K562 (cell line): Measurements from ENCODE around the gene NAV2.

ENCODE experiments used
- CTCF ChIP-seq, 3 experiments: IDR thresholded peaks in 2 of 3; conservative IDR thresholded peaks in 1 of 3; 2 replicates each; pipeline ENCODE4 v1.5.1; 2011 to 2012; ENCODE audit warnings: low read length in 3 of 3, mild to moderate bottlenecking in 3 of 3, control low read depth in 2 of 3, improper control_type of control experiment in 1 of 3, inconsistent platforms in 1 of 3, low read depth in 1 of 3, mixed read lengths in 1 of 3, moderate library complexity in 1 of 3; ENCODE audit not compliant: insufficient read depth in 2 of 3
- NR2C2 ChIP-seq, 2 experiments: fragments of 200-800 bp in 1 of 2; sonication (Bioruptor generic) in 1 of 2; sonication (generic) in 1 of 2; formaldehyde crosslinking in 1 of 2; IDR thresholded peaks; 2 replicates each; pipeline versions ENCODE4 v1.6.1 to v1.8.0; 2016 to 2022; ENCODE audit warnings: mild to moderate bottlenecking in 1 of 2, missing compliant biosample characterization in 1 of 2, missing genetic modification characterization in 1 of 2, missing genetic modification reagents in 1 of 2
- PRMT5 ChIP-seq: sonication (generic); formaldehyde crosslinking; IDR thresholded peaks from 2 replicates; pipeline ENCODE4 v1.5.0; 2020; ENCODE audit warnings: missing genetic modification reagents
- TEAD4 ChIP-seq, 2 experiments: sonication (generic) in 1 of 2; formaldehyde crosslinking in 1 of 2; IDR thresholded peaks; 2 replicates each; pipeline versions ENCODE4 v1.6.1 to v1.8.0; 2012 to 2022; ENCODE audit warnings: borderline replicate concordance in 1 of 2, inconsistent platforms in 1 of 2, low read length in 1 of 2, mild to moderate bottlenecking in 1 of 2, missing genetic modification reagents in 1 of 2

GRCh38 chr11:19677381-19678080 lies 35.1 kb upstream of the NAV2 start:
- TF ChIP-seq PRMT5 (CRISPR knock-in tag) (no peak), TEAD4 (IDR thresholded peaks at IDR 0.05; ENCODE audit: low read length) (no peak), TEAD4 (CRISPR knock-in tag; IDR thresholded peaks at IDR 0.05; ENCODE audit: borderline replicate concordance) (no peak), CTCF (IDR thresholded peaks at IDR 0.05 in 2 of 3, conservative IDR thresholded peaks at IDR 0.05 in 1 of 3; ENCODE audit: insufficient read depth in 2 of 3, low read depth in 1 of 3, low read length in 3 of 3) (no peak), NR2C2 (CRISPR knock-in tag; IDR thresholded peaks at IDR 0.05) (no peak), NR2C2 (tag; IDR thresholded peaks at IDR 0.05) (no peak)
